ENCODE results near the gene CHKA.

CHKA gene

GRCh38 chr11:68033708-68034045 lies 87.5 kb downstream of the CHKA start:
- no peak for DNase-seq (ENCODE audit: low read depth, low spot score)

GRCh38 chr11:68032997-68033707 lies 88.0 kb downstream of the CHKA start:
- DNase-seq (ENCODE audit: low read depth, low spot score): no peak

- DNase-seq (ENCODE audit: low read depth, low spot score): no peak
Observed at GRCh38 chr11:68032003-68032402, 89.2 kb downstream of the CHKA start.

GRCh38 chr11:68031144-68031464 lies 90.1 kb downstream of the CHKA start:
- no peak for DNase-seq (ENCODE audit: low read depth, low spot score)

GRCh38 chr11:68030318-68031143 lies 90.7 kb downstream of the CHKA start, which contains the start of gene NDUFS8:
NDUFS8 (plus strand) TSS chr11:68030681; CDS start chr11:68032152, 1,471 bp downstream.
- DNase-seq (ENCODE audit: low read depth, low spot score): peak; percentile 97

GRCh38 chr11:68028802-68029545 lies 92.2 kb downstream of the CHKA start:
- DNase-seq (ENCODE audit: low read depth, low spot score): no peak

GRCh38 chr11:68027667-68028066 lies 93.5 kb downstream of the CHKA start:
- DNase-seq (ENCODE audit: low read depth, low spot score): no peak

- DNase-seq (ENCODE audit: low read depth, low spot score): no peak
Observed at GRCh38 chr11:68026391-68027105, 94.6 kb downstream of the CHKA start.

GRCh38 chr11:68025047-68025446 lies 96.1 kb downstream of the CHKA start:
- no peak for DNase-seq (ENCODE audit: low read depth, low spot score)

- DNase-seq (ENCODE audit: low read depth, low spot score): no peak
Observed at GRCh38 chr11:68024508-68024907, 96.7 kb downstream of the CHKA start.

- no peak for DNase-seq (ENCODE audit: low read depth, low spot score)
Observed at GRCh38 chr11:68022531-68022930, 98.7 kb downstream of the CHKA start.

- DNase-seq (ENCODE audit: low read depth, low spot score): no peak
Observed at GRCh38 chr11:68021167-68021787, 99.9 kb downstream of the CHKA start.

GRCh38 chr11:68020575-68020974 lies 100.6 kb downstream of the CHKA start:
- no peak for DNase-seq (ENCODE audit: low read depth, low spot score)

- no peak for DNase-seq (ENCODE audit: low read depth, low spot score)
Observed at GRCh38 chr11:68019486-68019885, 101.7 kb downstream of the CHKA start.

GRCh38 chr11:68018730-68019190 lies 102.4 kb downstream of the CHKA start:
- DNase-seq (ENCODE audit: low read depth, low spot score): no peak

- DNase-seq (ENCODE audit: low read depth, low spot score): no peak
Observed at GRCh38 chr11:68017980-68018729, 103.0 kb downstream of the CHKA start.

- DNase-seq (ENCODE audit: low read depth, low spot score): no peak
Observed at GRCh38 chr11:68016904-68017817, 104.0 kb downstream of the CHKA start.

- DNase-seq (ENCODE audit: low read depth, low spot score): no peak
Observed at GRCh38 chr11:68016161-68016903, 104.9 kb downstream of the CHKA start.

GRCh38 chr11:68015467-68015866 lies 105.7 kb downstream of the CHKA start:
- no peak for DNase-seq (ENCODE audit: low read depth, low spot score)

Data from iPS DF 19.7 (cell line).